Vagina (tissue), 2 donors: ENCODE results near the gene PGLYRP4.

Experiments
- POLR2A ChIP-seq, 2 donors: fragments of 450-650 bp; IDR thresholded peaks; one replicate each; pipeline ENCODE4 v1.6.1; 2017; ENCODE audit warnings: antibody characterized with exemption in 2 of 2, mild to moderate bottlenecking in 2 of 2, moderate library complexity in 2 of 2
- POLR2AphosphoS5 ChIP-seq, 2 donors: sonication (generic); formaldehyde crosslinking; IDR thresholded peaks; one replicate each; pipeline ENCODE4 v1.9.0; 2017; ENCODE audit warnings: antibody characterized with exemption in 2 of 2, mild to moderate bottlenecking in 2 of 2, low read depth in 1 of 2; ENCODE audit not compliant: insufficient read depth in 1 of 2
- TF ChIP-seq, protein P1 (sequence below), 3 experiments: fragments of 450-650 bp in 2 of 3; fragments of 200-600 bp in 1 of 3; sonication (generic) in 1 of 3; IDR thresholded peaks; one replicate each; pipeline ENCODE4 v1.5.1; 2017 to 2019; ENCODE audit warnings: antibody characterized with exemption in 3 of 3, mild to moderate bottlenecking in 2 of 3, moderate library complexity in 2 of 3

DNA sequence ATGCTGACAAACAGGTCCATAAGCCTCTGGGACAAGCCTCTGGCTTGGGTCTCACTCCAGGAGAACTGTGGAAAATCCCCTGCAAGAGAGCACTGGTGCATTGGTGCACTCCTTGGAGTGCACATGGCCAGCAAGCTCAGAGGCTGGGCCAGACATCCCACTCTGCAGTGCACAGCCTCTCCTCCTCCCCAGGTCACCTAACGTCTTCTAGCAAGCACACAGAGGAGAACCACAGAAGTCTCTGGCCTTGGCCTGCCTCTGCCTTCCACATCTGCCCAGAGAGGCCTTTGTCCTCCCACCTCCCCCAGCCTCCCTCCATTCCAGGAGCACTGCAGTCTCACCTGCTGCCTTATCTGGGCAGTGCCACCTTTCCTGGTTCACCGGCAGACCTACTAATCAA is 40.1 kb downstream of the PGLYRP4 start:
- TF ChIP-seq POLR2A (IDR thresholded peaks at IDR 0.05): no peak
- TF ChIP-seq, protein P1, sequence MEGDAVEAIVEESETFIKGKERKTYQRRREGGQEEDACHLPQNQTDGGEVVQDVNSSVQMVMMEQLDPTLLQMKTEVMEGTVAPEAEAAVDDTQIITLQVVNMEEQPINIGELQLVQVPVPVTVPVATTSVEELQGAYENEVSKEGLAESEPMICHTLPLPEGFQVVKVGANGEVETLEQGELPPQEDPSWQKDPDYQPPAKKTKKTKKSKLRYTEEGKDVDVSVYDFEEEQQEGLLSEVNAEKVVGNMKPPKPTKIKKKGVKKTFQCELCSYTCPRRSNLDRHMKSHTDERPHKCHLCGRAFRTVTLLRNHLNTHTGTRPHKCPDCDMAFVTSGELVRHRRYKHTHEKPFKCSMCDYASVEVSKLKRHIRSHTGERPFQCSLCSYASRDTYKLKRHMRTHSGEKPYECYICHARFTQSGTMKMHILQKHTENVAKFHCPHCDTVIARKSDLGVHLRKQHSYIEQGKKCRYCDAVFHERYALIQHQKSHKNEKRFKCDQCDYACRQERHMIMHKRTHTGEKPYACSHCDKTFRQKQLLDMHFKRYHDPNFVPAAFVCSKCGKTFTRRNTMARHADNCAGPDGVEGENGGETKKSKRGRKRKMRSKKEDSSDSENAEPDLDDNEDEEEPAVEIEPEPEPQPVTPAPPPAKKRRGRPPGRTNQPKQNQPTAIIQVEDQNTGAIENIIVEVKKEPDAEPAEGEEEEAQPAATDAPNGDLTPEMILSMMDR (IDR thresholded peaks at IDR 0.05): no peak
- no peak for TF ChIP-seq POLR2AphosphoS5 (IDR thresholded peaks at IDR 0.05; ENCODE audit: insufficient read depth in 1 of 2, low read depth in 1 of 2)
